ENCODE results near the gene ZFAND6. TPM values are rescaled to one million over a fixed set of nuclear protein-coding genes. Genes with fewer than 3 reads are reported as not detected.

ZFAND6 gene
- total and polyA plus RNA-seq, 10 of the 15 experiments (the other 5 are each of a cell fraction or from before 2014, with no cell fraction given) = 78.9 to 179 (median 135) TPM

DNA sequence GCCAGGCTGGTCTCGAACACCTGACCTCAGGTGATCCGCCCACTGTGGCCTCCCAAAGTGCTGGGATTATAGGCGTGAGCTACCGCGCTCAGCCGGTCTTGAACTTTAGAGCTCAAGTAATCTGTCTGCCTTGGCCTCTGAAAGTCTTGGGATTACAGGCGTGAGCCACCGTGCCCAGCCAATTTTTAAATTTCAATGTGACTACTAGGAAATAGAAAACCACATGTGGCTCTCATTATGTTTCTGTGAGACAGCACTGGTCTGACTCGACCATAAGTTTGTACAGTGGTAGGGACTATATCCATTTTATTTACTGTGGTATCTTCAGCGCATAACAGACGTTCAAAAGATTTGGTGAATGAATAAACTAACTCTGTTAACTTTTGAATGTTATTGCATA lies 9.1 kb downstream of the ZFAND6 start:
- no TSS peak for BruUV-seq (replicated peaks)
- CTCF ChIA-PET = interaction anchor here (0.6 kb wide), 1 partner anchor 22 kb away, joined by 3 read pairs; no protein-coding TSS in a partner anchor
- in situ Hi-C loops (cut with MboI) = no loop called here

GRCh38 chr15:80070840-80071239 lies 11.4 kb downstream of the ZFAND6 start:
- peak overlapping the region; percentile 32; the same call in 1 of the 2 replicates for H3K4me3 ChIP-seq
- no TSS peak for BruUV-seq (replicated peaks)

More for the DNA sequence above, 9.1 kb downstream of the ZFAND6 start:
- ATAC-seq = peak; percentile 39
- TF ChIP-seq RUNX3 (IDR thresholded peaks at IDR 0.05; ENCODE audit: low read length) (peak; percentile 74), CHD2 (IDR thresholded peaks at IDR 0.05; ENCODE audit: borderline replicate concordance, low read depth, low read length) (no peak)
- ChIA-PET SMC1A (ENCODE audit: uncharacterized antibody, unreplicated experiment) (interaction anchor here (1.2 to 1.5 kb wide), 3 partner anchors 12 to 51 kb away, joined by 3 to 5 read pairs (median 3); no protein-coding TSS in a partner anchor), RAD21 (ENCODE audit: unreplicated experiment) (interaction anchor here (1.5 kb wide), 1 partner anchor 105 kb away, joined by 3 read pairs; no protein-coding TSS in a partner anchor), POLR2A (interaction anchor here (1.0 to 1.4 kb wide), 2 partner anchors 13 to 51 kb away, joined by 3 to 5 read pairs; no protein-coding TSS in a partner anchor)
- FAIRE-seq = no peak
- peak overlapping the region; percentile 54 for H3K4me2 ChIP-seq (ENCODE audit: control insufficient read depth, insufficient read depth)
- H3K9me3 ChIP-seq (replicated peaks; ENCODE audit: control insufficient read depth, insufficient read depth, low read length) = no peaks in the 10 kb centered on the region; the same call in 2 of the 3 replicates
- no peak for DNase-seq (ENCODE audit: low read depth, low spot score)
- no peak overlapping the region for H2AFZ ChIP-seq (ENCODE audit: control insufficient read depth, low read depth, low read length)
- no peak overlapping the region for H3K4me3 ChIP-seq
- WGBS (ENCODE audit: insufficient coverage, insufficient replicate concordance, low lambda C conversion rate, missing lambda C conversion rate) = 1% methylated on average over 11 of the region's 11 CpGs
- peaks cover 26% of the 10 kb centered on the region for H3K4me1 ChIP-seq (ENCODE audit: control insufficient read depth, insufficient read depth, low read length)
- H3K9ac ChIP-seq (ENCODE audit: control insufficient read depth, insufficient read depth, low read length) = no peak overlapping the region
- no peak overlapping the region; the same call in 1 of the 2 replicates for H3K27ac ChIP-seq (ENCODE audit: control insufficient read depth, insufficient read depth)
- H4K20me1 ChIP-seq (ENCODE audit: control insufficient read depth, insufficient read depth) = peaks cover 4% of the 10 kb centered on the region
- no peaks in the 10 kb centered on the region; a peak in 2 of 4 replicates for H3K36me3 ChIP-seq (ENCODE audit: control insufficient read depth in 2 of 2, insufficient read depth in 2 of 2, low read length in 1 of 2)
- no peaks in the 10 kb centered on the region for H3K27me3 ChIP-seq (replicated peaks in 1 of 2; ENCODE audit: control insufficient read depth in 2 of 2, insufficient read depth in 2 of 2, low read length in 1 of 2)
- intact Hi-C loops (cut with micrococcal nuclease; ENCODE audit: unreplicated experiment) = no loop called here
- H3K79me2 ChIP-seq (ENCODE audit: control insufficient read depth, insufficient read depth, low read length) = peaks cover 99% of the 10 kb centered on the region

More at GRCh38 chr15:80070840-80071239, 11.4 kb downstream of the ZFAND6 start:
- no peak for TF ChIP-seq ZNF24 (IDR thresholded peaks at IDR 0.05)
- TF ChIP-seq SIN3A (IDR thresholded peaks at IDR 0.05; ENCODE audit: low read depth, low read length) = no peak
- TF ChIP-seq CBX3 (IDR thresholded peaks at IDR 0.05; ENCODE audit: borderline replicate concordance, low read depth) = no peak
- TF ChIP-seq SMARCA5 (IDR thresholded peaks at IDR 0.05) = no peak
- TF ChIP-seq, protein P1, sequence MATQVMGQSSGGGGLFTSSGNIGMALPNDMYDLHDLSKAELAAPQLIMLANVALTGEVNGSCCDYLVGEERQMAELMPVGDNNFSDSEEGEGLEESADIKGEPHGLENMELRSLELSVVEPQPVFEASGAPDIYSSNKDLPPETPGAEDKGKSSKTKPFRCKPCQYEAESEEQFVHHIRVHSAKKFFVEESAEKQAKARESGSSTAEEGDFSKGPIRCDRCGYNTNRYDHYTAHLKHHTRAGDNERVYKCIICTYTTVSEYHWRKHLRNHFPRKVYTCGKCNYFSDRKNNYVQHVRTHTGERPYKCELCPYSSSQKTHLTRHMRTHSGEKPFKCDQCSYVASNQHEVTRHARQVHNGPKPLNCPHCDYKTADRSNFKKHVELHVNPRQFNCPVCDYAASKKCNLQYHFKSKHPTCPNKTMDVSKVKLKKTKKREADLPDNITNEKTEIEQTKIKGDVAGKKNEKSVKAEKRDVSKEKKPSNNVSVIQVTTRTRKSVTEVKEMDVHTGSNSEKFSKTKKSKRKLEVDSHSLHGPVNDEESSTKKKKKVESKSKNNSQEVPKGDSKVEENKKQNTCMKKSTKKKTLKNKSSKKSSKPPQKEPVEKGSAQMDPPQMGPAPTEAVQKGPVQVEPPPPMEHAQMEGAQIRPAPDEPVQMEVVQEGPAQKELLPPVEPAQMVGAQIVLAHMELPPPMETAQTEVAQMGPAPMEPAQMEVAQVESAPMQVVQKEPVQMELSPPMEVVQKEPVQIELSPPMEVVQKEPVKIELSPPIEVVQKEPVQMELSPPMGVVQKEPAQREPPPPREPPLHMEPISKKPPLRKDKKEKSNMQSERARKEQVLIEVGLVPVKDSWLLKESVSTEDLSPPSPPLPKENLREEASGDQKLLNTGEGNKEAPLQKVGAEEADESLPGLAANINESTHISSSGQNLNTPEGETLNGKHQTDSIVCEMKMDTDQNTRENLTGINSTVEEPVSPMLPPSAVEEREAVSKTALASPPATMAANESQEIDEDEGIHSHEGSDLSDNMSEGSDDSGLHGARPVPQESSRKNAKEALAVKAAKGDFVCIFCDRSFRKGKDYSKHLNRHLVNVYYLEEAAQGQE (IDR thresholded peaks at IDR 0.05; ENCODE audit: low read depth, low read length) = no peak
- TF ChIP-seq SUZ12 (IDR thresholded peaks at IDR 0.05; ENCODE audit: unreplicated experiment) = no peak
- no peak for TF ChIP-seq SREBF2 (IDR thresholded peaks at IDR 0.05; ENCODE audit: low read length)
- TF ChIP-seq MEF2B (IDR thresholded peaks at IDR 0.05; ENCODE audit: partially characterized antibody, poor library complexity, severe bottlenecking) = no peak
- ChIA-PET SMC1A (ENCODE audit: uncharacterized antibody, unreplicated experiment) (interaction anchor here (1.1 to 4.8 kb wide), 9 partner anchors 8 to 63 kb away, joined by 3 to 27 read pairs (median 4); no protein-coding TSS in a partner anchor), POLR2A (interaction anchor here (0.6 to 3.1 kb wide), 2 partner anchors 11 to 161 kb away, joined by 5 to 23 read pairs; partner anchors contain the start of gene ZFAND6), RAD21 (ENCODE audit: unreplicated experiment) (interaction anchor here (0.7 to 5.8 kb wide), 4 partner anchors 9 to 238 kb away, joined by 4 to 59 read pairs (median 11); partner anchors contain the start of genes FAH and ZFAND6), CTCF (interaction anchor here (1.6 to 5.9 kb wide), 3 partner anchors 10 to 21 kb away, joined by 3 to 47 read pairs (median 7); partner anchors contain the start of gene ZFAND6)
- Histone ChIP-seq H3K9ac (ENCODE audit: control insufficient read depth, insufficient read depth, low read length) (no peak overlapping the region), H3K36me3 (ENCODE audit: control insufficient read depth in 2 of 2, insufficient read depth in 2 of 2, low read length in 1 of 2) (no peaks in the 10 kb centered on the region; a peak in 1 of 4 replicates), H3K27ac (ENCODE audit: control insufficient read depth, insufficient read depth) (no peak overlapping the region; the same call in 1 of the 2 replicates), H3K4me1 (ENCODE audit: control insufficient read depth, insufficient read depth, low read length) (peaks cover 20% of the 10 kb centered on the region), H4K20me1 (ENCODE audit: control insufficient read depth, insufficient read depth) (no peaks in the 10 kb centered on the region; the same call in 1 of the 2 replicates), H3K4me2 (ENCODE audit: control insufficient read depth, insufficient read depth) (peak overlapping the region; percentile 82), H2AFZ (ENCODE audit: control insufficient read depth, low read depth, low read length) (no peak overlapping the region), H3K9me3 (replicated peaks; ENCODE audit: control insufficient read depth, insufficient read depth, low read length) (no peaks in the 10 kb centered on the region), H3K79me2 (ENCODE audit: control insufficient read depth, insufficient read depth, low read length) (peaks cover 99% of the 10 kb centered on the region), H3K27me3 (replicated peaks in 1 of 2; ENCODE audit: control insufficient read depth in 2 of 2, insufficient read depth in 2 of 2, low read length in 1 of 2) (no peaks in the 10 kb centered on the region)
- in situ Hi-C loops (cut with MboI) = no loop called here
- ATAC-seq (no peak), FAIRE-seq (no peak), DNase-seq (ENCODE audit: low read depth, low spot score) (no peak)
- intact Hi-C loops (cut with micrococcal nuclease; ENCODE audit: unreplicated experiment) = no loop called here

All from GM12878 (cell line).